HEK293 (cell line): ENCODE results near the gene CR1.

ENCODE experiments used
- HOXA7 ChIP-seq: sonication (generic); formaldehyde crosslinking; IDR thresholded peaks from 2 replicates; pipeline ENCODE4 v1.8.1; 2022; ENCODE audit warnings: missing genetic modification reagents, borderline replicate concordance
- TF ChIP-seq, protein P1 (sequence below): fragments of 450-650 bp; formaldehyde crosslinking; IDR thresholded peaks from 2 replicates; pipeline ENCODE4 v1.5.1; 2016; ENCODE audit warnings: missing biosample characterization, missing genetic modification characterization, low read depth

DNA sequence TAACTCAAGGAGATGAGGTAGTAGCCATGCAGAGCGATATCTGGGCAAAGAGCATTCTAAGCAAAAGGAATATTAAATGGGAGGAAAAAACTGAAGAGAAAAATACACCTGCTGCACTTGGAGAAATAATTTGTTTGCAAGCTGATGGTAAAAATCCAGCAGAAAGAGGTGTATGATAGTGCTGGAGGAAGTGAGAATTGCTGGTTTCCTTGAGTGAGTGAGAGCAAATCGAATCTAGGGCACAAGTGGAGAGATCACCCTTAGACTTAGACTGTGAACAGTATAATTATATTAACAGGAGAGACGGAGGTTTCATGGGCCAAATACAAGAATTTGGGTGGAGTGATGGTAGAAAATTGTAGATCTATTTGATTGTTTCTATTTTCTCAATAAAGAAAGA is 2.7 kb upstream of the CR1 start:
- TF ChIP-seq HOXA7 (CRISPR knock-in tag): no peak
- TF ChIP-seq, protein P1, sequence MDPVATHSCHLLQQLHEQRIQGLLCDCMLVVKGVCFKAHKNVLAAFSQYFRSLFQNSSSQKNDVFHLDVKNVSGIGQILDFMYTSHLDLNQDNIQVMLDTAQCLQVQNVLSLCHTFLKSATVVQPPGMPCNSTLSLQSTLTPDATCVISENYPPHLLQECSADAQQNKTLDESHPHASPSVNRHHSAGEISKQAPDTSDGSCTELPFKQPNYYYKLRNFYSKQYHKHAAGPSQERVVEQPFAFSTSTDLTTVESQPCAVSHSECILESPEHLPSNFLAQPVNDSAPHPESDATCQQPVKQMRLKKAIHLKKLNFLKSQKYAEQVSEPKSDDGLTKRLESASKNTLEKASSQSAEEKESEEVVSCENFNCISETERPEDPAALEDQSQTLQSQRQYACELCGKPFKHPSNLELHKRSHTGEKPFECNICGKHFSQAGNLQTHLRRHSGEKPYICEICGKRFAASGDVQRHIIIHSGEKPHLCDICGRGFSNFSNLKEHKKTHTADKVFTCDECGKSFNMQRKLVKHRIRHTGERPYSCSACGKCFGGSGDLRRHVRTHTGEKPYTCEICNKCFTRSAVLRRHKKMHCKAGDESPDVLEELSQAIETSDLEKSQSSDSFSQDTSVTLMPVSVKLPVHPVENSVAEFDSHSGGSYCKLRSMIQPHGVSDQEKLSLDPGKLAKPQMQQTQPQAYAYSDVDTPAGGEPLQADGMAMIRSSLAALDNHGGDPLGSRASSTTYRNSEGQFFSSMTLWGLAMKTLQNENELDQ (tag by site-specific recombination): no peak
